Gastroesophageal sphincter (tissue), 4 donors: ENCODE results near the gene MAP3K12. TPM values are rescaled to one million over a fixed set of nuclear protein-coding genes. Genes with fewer than 3 reads are reported as not detected.

Source experiments
- ATAC-seq: fragments of 150-250 bp; one replicate; pipeline ENCODE4 v1.9.1; 2016; ENCODE audit warnings: mild to moderate bottlenecking, moderate library complexity
- H3K27ac ChIP-seq, 4 donors: fragments of 200-600 bp; sonication (generic) in 3 of 4; 1 replicate in 3 of 4; 2 replicates in 1 of 4; pipeline ENCODE4 v1.5.1; 2016 to 2019
- H3K27me3 ChIP-seq: fragments of 200-600 bp; sonication (generic); one replicate; pipeline ENCODE4 v1.5.1; 2019
- H3K36me3 ChIP-seq, 2 donors: fragments of 200-600 bp; sonication (generic); one replicate each; pipeline ENCODE4 v1.5.1; 2019; ENCODE audit warnings: control low read depth in 1 of 2
- H3K4me1 ChIP-seq, 3 donors: fragments of 200-600 bp; sonication (generic); 1 replicate in 2 of 3; 2 replicates in 1 of 3; pipeline ENCODE4 v1.5.1; 2016 to 2019; ENCODE audit warnings: control low read depth in 2 of 3
- H3K4me3 ChIP-seq, 2 donors: fragments of 200-600 bp; sonication (generic); one replicate each; pipeline ENCODE4 v1.5.1; 2019; ENCODE audit warnings: mild to moderate bottlenecking in 1 of 2, moderate library complexity in 1 of 2
- H3K9me3 ChIP-seq, 3 donors: fragments of 200-600 bp; sonication (generic); one replicate each; pipeline ENCODE4 v1.5.1; 2017 to 2019; ENCODE audit warnings: control low read depth in 2 of 3
- EP300 ChIP-seq: sonication (generic); formaldehyde crosslinking; IDR thresholded peaks from one replicate; pipeline ENCODE4 v1.6.1; 2017; ENCODE audit warnings: antibody characterized with exemption, mild to moderate bottlenecking
- POLR2A ChIP-seq, 2 donors: fragments of 450-650 bp; IDR thresholded peaks; one replicate each; pipeline ENCODE4 v1.6.1; 2017; ENCODE audit warnings: antibody characterized with exemption in 2 of 2, mild to moderate bottlenecking in 2 of 2, moderate library complexity in 1 of 2
- POLR2AphosphoS5 ChIP-seq: sonication (generic); formaldehyde crosslinking; IDR thresholded peaks from one replicate; pipeline ENCODE4 v1.6.1; 2017; ENCODE audit warnings: antibody characterized with exemption
- WGBS, 2 donors: methylation state at CpG; one replicate each; pipeline ENCODE4 v1.1.5; 2018; ENCODE audit warnings: low coverage in 1 of 2; 5-methylcytosine and 5-hydroxymethylcytosine counted together
- total RNA-seq, 4 donors: library from RNA; depleted of rRNA; stranded (reverse); fragments of >200 nt; gene quantifications; one replicate each; pipeline ENCODE4 v1.1.0, GENCODE V29; 2016
- TF ChIP-seq, protein P1 (sequence below), 4 experiments: fragments of 200-600 bp in 2 of 4; fragments of 450-650 bp in 2 of 4; sonication (generic) in 1 of 4; IDR thresholded peaks; one replicate each; pipeline ENCODE4 v1.5.1; 2017 to 2019; ENCODE audit warnings: antibody characterized with exemption in 4 of 4, mild to moderate bottlenecking in 2 of 4, moderate library complexity in 2 of 4

Gene MAP3K12
- total RNA-seq, 4 donors from 2014 or later: 14.8 to 41.9 (median 20.3) TPM

- 76 to 83% methylated on average over 3 to 6 of the region's 6 CpGs for WGBS, 2 donors
- H3K27me3 ChIP-seq: no peaks in the 10 kb centered on the region
- H3K36me3 ChIP-seq: peaks cover 5 to 93% of the 10 kb centered on the region in 2 donors
- H3K9me3 ChIP-seq: no peaks in the 10 kb centered on the region
- H3K4me1 ChIP-seq: peaks cover 0 to 1% (median 0%) of the 10 kb centered on the region in 3 donors
- TF ChIP-seq, protein P1, sequence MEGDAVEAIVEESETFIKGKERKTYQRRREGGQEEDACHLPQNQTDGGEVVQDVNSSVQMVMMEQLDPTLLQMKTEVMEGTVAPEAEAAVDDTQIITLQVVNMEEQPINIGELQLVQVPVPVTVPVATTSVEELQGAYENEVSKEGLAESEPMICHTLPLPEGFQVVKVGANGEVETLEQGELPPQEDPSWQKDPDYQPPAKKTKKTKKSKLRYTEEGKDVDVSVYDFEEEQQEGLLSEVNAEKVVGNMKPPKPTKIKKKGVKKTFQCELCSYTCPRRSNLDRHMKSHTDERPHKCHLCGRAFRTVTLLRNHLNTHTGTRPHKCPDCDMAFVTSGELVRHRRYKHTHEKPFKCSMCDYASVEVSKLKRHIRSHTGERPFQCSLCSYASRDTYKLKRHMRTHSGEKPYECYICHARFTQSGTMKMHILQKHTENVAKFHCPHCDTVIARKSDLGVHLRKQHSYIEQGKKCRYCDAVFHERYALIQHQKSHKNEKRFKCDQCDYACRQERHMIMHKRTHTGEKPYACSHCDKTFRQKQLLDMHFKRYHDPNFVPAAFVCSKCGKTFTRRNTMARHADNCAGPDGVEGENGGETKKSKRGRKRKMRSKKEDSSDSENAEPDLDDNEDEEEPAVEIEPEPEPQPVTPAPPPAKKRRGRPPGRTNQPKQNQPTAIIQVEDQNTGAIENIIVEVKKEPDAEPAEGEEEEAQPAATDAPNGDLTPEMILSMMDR (IDR thresholded peaks at IDR 0.05): no peak
- TF ChIP-seq POLR2AphosphoS5: no peak
- TF ChIP-seq EP300: no peak
- TF ChIP-seq POLR2A (IDR thresholded peaks at IDR 0.05): no peak
- ATAC-seq: no peak
- H3K4me3 ChIP-seq: no peak overlapping the region
- no peak overlapping the region for H3K27ac ChIP-seq
Measured at GRCh38 chr12:53513712-53514410, 14.6 kb upstream of the MAP3K12 start.

GRCh38 chr12:53510181-53510812 is 11.0 kb upstream of the MAP3K12 start:
- WGBS, 2 donors: 80 to 83% methylated on average over 1 of the region's 9 CpGs
- Histone ChIP-seq H3K9me3 (no peaks in the 10 kb centered on the region), H3K27ac (no peak overlapping the region), H3K4me1 (peaks cover 0 to 10% (median 0%) of the 10 kb centered on the region in 3 donors), H3K27me3 (no peaks in the 10 kb centered on the region), H3K4me3 (no peak overlapping the region), H3K36me3 (peaks cover 0 to 83% of the 10 kb centered on the region in 2 donors)
- no peak for TF ChIP-seq POLR2AphosphoS5
- no peak for TF ChIP-seq EP300
- ATAC-seq: no peak

GRCh38 chr12:53508534-53509170 is 9.4 kb upstream of the MAP3K12 start:
- peak; percentile 88 for ATAC-seq
- Histone ChIP-seq H3K27me3 (no peaks in the 10 kb centered on the region), H3K9me3 (no peaks in the 10 kb centered on the region), H3K4me3 (no peak overlapping the region), H3K4me1 (peaks cover 0 to 10% (median 0%) of the 10 kb centered on the region in 3 donors), H3K36me3 (peaks cover 0 to 83% of the 10 kb centered on the region in 2 donors), H3K27ac (peak overlapping the region in 3 of 4 donors; percentile 4 to 41 (median 21))
- TF ChIP-seq POLR2AphosphoS5: no peak
- TF ChIP-seq POLR2A (IDR thresholded peaks at IDR 0.05): no peak
- TF ChIP-seq, protein P1 (IDR thresholded peaks at IDR 0.05): peak in 3 of 4 experiments; percentile 91 to 95 (median 91)
- no peak for TF ChIP-seq EP300
- 0 to 23% methylated on average over 3 to 5 of the region's 7 CpGs for WGBS, 2 donors

- Histone ChIP-seq H3K27me3 (no peaks in the 10 kb centered on the region), H3K9me3 (no peaks in the 10 kb centered on the region), H3K27ac (no peak overlapping the region), H3K4me3 (no peak overlapping the region), H3K4me1 (peaks cover 0 to 20% (median 5%) of the 10 kb centered on the region in 3 donors), H3K36me3 (peaks cover 0 to 78% of the 10 kb centered on the region in 2 donors)
- WGBS, 2 donors: 68% methylated on average over 3 of the region's 4 CpGs; no CpG with 5 or more reads in 1 of the 2 donors
- no peak for TF ChIP-seq EP300
- TF ChIP-seq POLR2A (IDR thresholded peaks at IDR 0.05): no peak
- ATAC-seq: no peak
Measured at GRCh38 chr12:53507603-53507885, 8.3 kb upstream of the MAP3K12 start.

DNA sequence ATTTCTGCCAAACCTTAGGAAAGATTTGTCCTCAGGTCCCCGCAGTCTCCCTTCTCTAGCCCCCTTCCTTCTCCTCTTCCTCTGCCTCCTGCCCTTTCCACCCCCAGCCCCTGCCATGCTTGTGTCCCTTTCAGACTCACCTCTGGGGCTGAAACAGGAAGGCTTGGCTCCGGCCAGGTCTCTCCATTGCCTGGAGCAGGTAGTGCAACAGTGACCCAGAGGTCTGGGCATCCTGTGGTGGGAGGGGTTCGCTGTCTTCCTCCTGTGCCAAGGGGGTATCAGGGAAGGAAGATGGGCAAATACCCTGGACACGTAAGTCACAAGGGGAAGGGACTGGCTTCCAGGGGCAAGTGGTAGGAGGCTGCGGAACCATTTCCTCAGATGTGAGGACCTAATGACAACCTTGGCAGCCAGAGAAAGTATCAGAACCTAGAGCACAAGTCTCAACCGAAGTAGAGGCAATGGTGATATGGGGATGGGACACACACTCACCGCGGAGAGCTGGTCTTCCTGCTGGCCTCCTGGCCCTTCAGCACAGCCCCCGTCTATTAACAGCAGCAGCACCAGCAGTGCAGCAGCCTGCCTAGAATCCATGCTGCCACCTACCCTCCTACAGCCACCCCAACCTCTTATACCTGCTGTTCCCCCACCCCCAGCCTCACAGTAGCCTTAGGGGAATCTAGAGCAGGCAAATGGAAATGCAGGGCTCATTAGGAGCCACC is 7.8 kb upstream of the MAP3K12 start, which contains the start of gene NPFF:
Gene NPFF (minus strand): TSS at position 604 of the 722 bp plus-strand sequence. CDS start 10 bp downstream, at position 594.
- H3K9me3 ChIP-seq: no peaks in the 10 kb centered on the region
- ATAC-seq: no peak
- no peak within 1 kb of the TSS for H3K4me3 ChIP-seq
- WGBS, 2 donors: 70 to 77% methylated on average over 2 of the region's 9 CpGs
- peak within 1 kb of the TSS in 2 of 4 donors; percentile 21 to 41 for H3K27ac ChIP-seq
- peaks cover 0 to 73% of the 10 kb centered on the region in 2 donors for H3K36me3 ChIP-seq
- H3K27me3 ChIP-seq: no peaks in the 10 kb centered on the region
- peaks cover 0 to 25% (median 8%) of the 10 kb centered on the region in 3 donors for H3K4me1 ChIP-seq
- TF ChIP-seq EP300 (no peak), POLR2A (IDR thresholded peaks at IDR 0.05) (no peak), POLR2AphosphoS5 (no peak)
- TF ChIP-seq, protein P1 (IDR thresholded peaks at IDR 0.05): no peak
